Panc1 (cell line): ENCODE results near the gene TIGD6. TPM values are rescaled to one million over a fixed set of nuclear protein-coding genes. Genes with fewer than 3 reads are reported as not detected.
A peak's percentile ranks its signal among the peaks of the same experiment; 100 is the strongest.
"Not testable (repeated sequence)": the region's sequence is repeated elsewhere in the genome, so short reads cannot be mapped to it uniquely, and the experiment has no call there.

Experiments used
- ATAC-seq: fragments of 200-7000 bp; cut with Tn5 transposase; 2 replicates; pipeline ENCODE4 v1.9.1; 2020; ENCODE audit warnings: mild to moderate bottlenecking, moderate library complexity
- BruUV-seq: library from RNA; stranded (reverse); fragments of 400-500 nt; replicated peaks from 2 replicates; lab custom pipeline; 2021; lab: Mats Ljungman, UMichigan
- CTCF ChIA-PET: fragments of 300-600 bp; sonication (Branson Sonifier 250); formaldehyde crosslinking; loops from one replicate; lab custom pipeline; 2022; ENCODE audit warnings: antibody characterized with exemption; lab: Charles Lee
- POLR2A ChIA-PET: fragments of 300-600 bp; sonication (Branson Sonifier 250); formaldehyde crosslinking; loops from one replicate; lab custom pipeline; 2022; ENCODE audit warnings: antibody characterized with exemption; lab: Charles Lee
- DNase-seq: peaks from one replicate; pipeline ENCODE4 v3.0.0-alpha.2; 2010; ENCODE audit warnings: low read depth, low spot score
- H3K27ac ChIP-seq: 2 replicates; pipeline ENCODE4 v1.5.1; 2011; ENCODE audit warnings: mild to moderate bottlenecking, low read length, inconsistent platforms
- H3K27me3 ChIP-seq: fragments of 200-500 bp; sonication (Bioruptor generic); 2 replicates; pipeline ENCODE4 v1.6.0; 2014; ENCODE audit warnings: low read length, inconsistent platforms; ENCODE audit not compliant: control insufficient read depth, insufficient read depth
- H3K36me3 ChIP-seq: fragments of 200-500 bp; sonication (Bioruptor generic); 2 replicates; pipeline ENCODE4 v1.5.1; 2014; ENCODE audit warnings: inconsistent platforms, mild to moderate bottlenecking, low read length, moderate library complexity; ENCODE audit not compliant: control insufficient read depth, insufficient read depth
- H3K4me1 ChIP-seq: 2 replicates; pipeline ENCODE4 v1.5.1; 2011; ENCODE audit warnings: inconsistent platforms, mild to moderate bottlenecking, low read length, moderate library complexity; ENCODE audit not compliant: control insufficient read depth, insufficient read depth
- H3K4me3 ChIP-seq, 2 experiments: 2 replicates each; pipeline ENCODE4 v1.5.1; 2011 to 2012; ENCODE audit warnings: low read depth in 2 of 2, low read length in 2 of 2, mild to moderate bottlenecking in 2 of 2, inconsistent platforms in 1 of 2, moderate library complexity in 1 of 2
- H3K9me3 ChIP-seq: fragments of 200-500 bp; sonication (Bioruptor generic); 2 replicates; pipeline ENCODE4 v1.5.1; 2014; ENCODE audit warnings: low read depth, mild to moderate bottlenecking, inconsistent platforms, low read length, moderate library complexity; ENCODE audit not compliant: control insufficient read depth, insufficient read depth
- CTCF ChIP-seq: fragments of 450-650 bp; IDR thresholded peaks from 2 replicates; pipeline ENCODE4 v1.5.1; 2017; ENCODE audit warnings: mild to moderate bottlenecking
- POLR2AphosphoS5 ChIP-seq: IDR thresholded peaks from 2 replicates; pipeline ENCODE4 v1.6.1; 2012; ENCODE audit warnings: mild to moderate bottlenecking, low read depth, low read length, moderate library complexity
- REST ChIP-seq, 2 experiments: IDR thresholded peaks; 2 replicates each; pipeline ENCODE4 v1.6.1; 2011 to 2012; ENCODE audit warnings: low read depth in 2 of 2, control low read depth in 1 of 2, low read length in 1 of 2, mild to moderate bottlenecking in 1 of 2, moderate library complexity in 1 of 2; ENCODE audit not compliant: insufficient read depth in 1 of 2
- SIN3A ChIP-seq: IDR thresholded peaks from 2 replicates; pipeline ENCODE4 v1.6.1; 2012; ENCODE audit warnings: low read depth, mild to moderate bottlenecking, low read length, moderate library complexity, borderline replicate concordance; ENCODE audit not compliant: insufficient read depth
- TCF7L2 ChIP-seq: IDR thresholded peaks from 2 replicates; pipeline ENCODE4 v1.6.1; 2011; ENCODE audit warnings: mild to moderate bottlenecking, low read depth, low read length, inconsistent platforms
- in situ Hi-C: cut with HindIII; loops from 2 replicates; pipeline ENCODE4 v1.10.0; 2016; ENCODE audit warnings: low sequenced_read_pairs, low pct_unique_long_range_greater_than_20kb
- intact Hi-C: fragments of 100-400 bp; cut with micrococcal nuclease; formaldehyde crosslinking; loops from one replicate; pipeline ENCODE4 v1.10.0; 2022; ENCODE audit not compliant: unreplicated experiment
- total RNA-seq: library from RNA; stranded (reverse); gene quantifications from one replicate; pipeline ENCODE4 v1.2.1, GENCODE V29; 2021; ENCODE audit not compliant: unreplicated experiment

The TIGD6 gene
- total RNA-seq, 1 experiment from 2014 or later = 7.1 TPM

- Histone ChIP-seq H3K27me3 (no peaks in the 10 kb centered on the region), H3K36me3 (no peaks in the 10 kb centered on the region), H3K9me3 (no peaks in the 10 kb centered on the region), H3K4me3 (no peak overlapping the region), H3K27ac (peak overlapping the region; percentile 57; the same call in 1 of the 2 replicates), H3K4me1 (peaks cover 14% of the 10 kb centered on the region)
- ChIA-PET CTCF (no interaction called here), POLR2A (no interaction called here)
- intact Hi-C loops = no loop called here
- in situ Hi-C loops = no loop called here
- TF ChIP-seq SIN3A (no peak), CTCF (no peak), REST (IDR thresholded peaks at IDR 0.05; ENCODE audit: insufficient read depth in 1 of 2, low read depth in 2 of 2, low read length in 1 of 2) (no peak), POLR2AphosphoS5 (no peak), TCF7L2 (no peak)
- BruUV-seq = no TSS peak
- ATAC-seq (no peak), DNase-seq (no peak)
Measured at GRCh38 chr5:149946118-149946517, 54.3 kb downstream of the TIGD6 start.

- ChIA-PET CTCF (no interaction called here), POLR2A (no interaction called here)
- TF ChIP-seq CTCF = no peak
- TF ChIP-seq SIN3A = no peak
- no peak for TF ChIP-seq TCF7L2
- TF ChIP-seq REST (IDR thresholded peaks at IDR 0.05; ENCODE audit: insufficient read depth in 1 of 2, low read depth in 2 of 2, low read length in 1 of 2) = no peak
- TF ChIP-seq POLR2AphosphoS5 = no peak
- in situ Hi-C loops (no loop called here), intact Hi-C loops (no loop called here)
- ATAC-seq = no peak
- Histone ChIP-seq H3K27ac (peak within 1 kb of the TSS; percentile 67; the same call in 1 of the 2 replicates), H3K9me3 (no peaks in the 10 kb centered on the region), H3K27me3 (no peaks in the 10 kb centered on the region), H3K36me3 (no peaks in the 10 kb centered on the region), H3K4me3 (no peak within 1 kb of the TSS), H3K4me1 (peaks cover 25% of the 10 kb centered on the region)
- BruUV-seq = no TSS peak
- no peak for DNase-seq
Measured at GRCh38 chr5:149944666-149945065, 55.8 kb downstream of the TIGD6 start, which contains the start of gene PDE6A. TSS of gene PDE6A (minus strand) at chr5:149944793. CDS start at chr5:149944673, 120 bp downstream.

GRCh38 chr5:149943177-149943949 is 57.1 kb downstream of the TIGD6 start:
- POLR2A ChIA-PET = interaction anchor here (0.6 kb wide), 1 partner anchor 117 kb away, joined by 4 read pairs; no protein-coding TSS in a partner anchor
- Histone ChIP-seq H3K27ac (peak overlapping the region; percentile 67; the same call in 1 of the 2 replicates), H3K4me1 (peaks cover 38% of the 10 kb centered on the region)
- intact Hi-C loops, H3K9me3 ChIP-seq, H3K36me3 ChIP-seq, CTCF ChIA-PET, ATAC-seq, BruUV-seq, in situ Hi-C loops, H3K27me3 ChIP-seq, DNase-seq, H3K4me3 ChIP-seq: not testable (repeated sequence)
